Measurements from ENCODE around the gene EP300.
"Not testable (repeated sequence)": the region's sequence is repeated elsewhere in the genome, so short reads cannot be mapped to it uniquely, and the experiment has no call there.

Gene EP300

DNA sequence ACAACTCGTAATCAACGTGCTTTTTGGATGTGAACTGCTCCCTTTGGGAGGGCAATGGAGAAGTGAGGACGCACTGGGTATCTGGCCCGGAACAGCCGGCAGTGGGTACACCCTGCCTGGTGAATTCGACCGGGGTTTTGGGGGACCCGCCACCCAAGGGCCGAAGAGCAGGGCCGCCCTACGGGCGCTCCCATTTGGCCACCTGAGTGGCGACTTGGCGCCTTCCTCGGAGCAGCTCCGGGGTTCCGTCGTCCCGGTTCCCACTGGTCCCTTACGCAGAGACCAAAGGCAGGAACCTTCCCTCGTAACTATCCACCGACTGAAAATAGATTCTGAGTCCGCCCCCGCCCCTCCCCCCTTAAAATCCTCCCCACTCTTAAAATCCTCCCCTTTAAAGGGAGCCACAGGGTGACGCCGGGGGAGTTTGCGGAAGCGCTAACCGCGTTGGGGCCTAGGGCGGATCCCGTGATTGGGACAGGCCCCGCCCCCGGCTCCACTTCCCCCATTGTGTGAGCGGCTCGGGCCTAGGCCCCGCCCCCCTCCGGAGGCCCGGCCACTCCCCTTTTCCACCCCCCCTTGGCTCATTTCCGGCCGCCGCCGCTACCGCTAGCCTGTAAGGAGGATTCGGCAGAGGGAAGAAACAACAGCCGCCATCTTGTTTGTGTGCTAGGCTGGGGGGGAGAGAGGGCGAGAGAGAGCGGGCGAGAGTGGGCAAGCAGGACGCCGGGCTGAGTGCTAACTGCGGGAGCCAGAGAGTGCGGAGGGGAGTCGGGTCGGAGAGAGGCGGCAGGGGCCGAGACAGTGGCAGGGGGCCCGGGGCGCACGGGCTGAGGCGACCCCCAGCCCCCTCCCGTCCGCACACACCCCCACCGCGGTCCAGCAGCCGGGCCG lies 1.0 kb upstream of the EP300 start:
- peak; percentile 99 for DNase-seq

DNA sequence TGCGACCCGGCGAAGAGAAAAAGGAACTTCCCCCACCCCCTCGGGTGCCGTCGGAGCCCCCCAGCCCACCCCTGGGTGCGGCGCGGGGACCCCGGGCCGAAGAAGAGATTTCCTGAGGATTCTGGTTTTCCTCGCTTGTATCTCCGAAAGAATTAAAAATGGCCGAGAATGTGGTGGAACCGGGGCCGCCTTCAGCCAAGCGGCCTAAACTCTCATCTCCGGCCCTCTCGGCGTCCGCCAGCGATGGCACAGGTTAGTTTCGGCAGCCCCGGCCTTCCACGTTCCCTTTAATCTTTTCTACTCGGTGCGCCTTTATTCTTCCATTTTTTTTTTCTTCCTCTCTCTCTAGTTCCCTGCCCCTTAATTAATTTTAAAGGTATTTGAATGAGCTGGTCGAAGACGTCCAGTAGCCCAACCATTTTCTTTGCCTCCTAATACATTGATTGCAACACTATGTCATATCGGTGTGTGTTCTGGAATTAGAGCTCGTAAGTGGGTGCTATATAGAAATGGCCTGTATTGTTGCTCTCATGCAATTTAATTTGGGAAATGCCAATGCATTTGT lies 537 bp downstream of the EP300 start:
- DNase-seq: peak; percentile 30

DNA sequence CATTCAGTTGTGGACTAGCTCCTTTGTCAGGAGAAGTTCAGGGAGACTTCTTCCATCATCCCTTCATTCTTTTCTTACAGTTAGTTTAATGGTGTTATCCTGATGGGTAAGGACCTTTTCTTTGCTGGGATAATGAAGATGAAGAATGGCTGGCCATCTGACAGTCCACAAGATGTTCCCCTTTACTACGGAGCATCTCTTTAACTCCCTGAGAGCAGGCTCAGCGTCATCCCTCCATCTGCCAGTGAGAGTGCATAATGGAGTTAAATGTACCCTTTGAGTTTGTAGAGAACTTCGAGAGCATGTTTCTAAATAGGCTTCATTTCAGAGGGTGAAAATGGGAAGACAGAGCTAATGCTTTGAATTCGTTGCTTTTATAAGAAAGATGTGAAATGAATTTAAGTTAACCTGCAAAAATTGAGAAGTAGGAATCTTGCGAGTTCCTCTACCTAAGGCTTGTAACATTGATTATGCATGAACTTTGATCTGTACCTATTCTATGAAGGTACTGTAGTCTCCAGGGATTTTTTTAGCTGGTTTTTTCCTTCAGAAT lies 1.7 kb downstream of the EP300 start:
- DNase-seq: peak; percentile 34

DNA sequence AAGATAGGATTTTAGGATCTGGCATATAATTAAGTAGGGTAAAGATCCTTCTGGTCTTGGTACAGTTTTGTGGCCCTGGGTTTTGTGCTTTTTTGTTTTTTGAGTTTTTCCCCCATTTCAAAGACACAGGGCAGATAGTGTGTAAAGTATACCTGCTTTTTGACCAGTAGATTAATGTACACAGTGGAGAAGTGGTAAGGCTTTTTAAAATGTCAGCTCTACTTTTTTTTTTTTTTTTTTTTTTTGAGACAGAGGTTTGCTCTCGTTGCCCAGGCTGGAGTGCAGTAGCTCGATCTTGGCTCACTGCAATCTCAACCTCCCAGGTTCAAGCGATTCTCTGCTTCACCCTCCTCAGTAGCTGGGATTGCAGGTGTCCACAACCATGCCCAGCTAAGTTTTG lies 4.0 kb downstream of the EP300 start:
- no peak for DNase-seq

DNA sequence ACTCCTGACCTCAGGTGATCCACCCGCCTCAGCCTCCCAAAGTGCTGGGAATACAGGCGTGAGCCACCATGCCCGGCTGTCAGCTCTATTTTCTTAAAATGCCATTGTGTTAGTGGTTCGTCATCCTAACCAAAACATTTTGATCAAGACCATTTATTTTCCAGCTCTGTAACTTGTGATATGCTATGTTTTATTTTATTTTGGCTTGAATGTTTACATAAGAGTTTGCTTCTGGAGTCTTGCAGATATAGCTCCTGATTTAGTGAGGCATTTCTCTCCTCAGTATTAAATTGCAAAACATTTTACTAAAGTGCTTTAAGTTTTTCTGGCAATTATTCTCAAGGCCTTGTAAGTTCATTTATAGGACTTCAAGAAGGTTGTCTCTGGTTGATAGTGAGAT lies 4.4 kb downstream of the EP300 start:
- no peak for DNase-seq

DNA sequence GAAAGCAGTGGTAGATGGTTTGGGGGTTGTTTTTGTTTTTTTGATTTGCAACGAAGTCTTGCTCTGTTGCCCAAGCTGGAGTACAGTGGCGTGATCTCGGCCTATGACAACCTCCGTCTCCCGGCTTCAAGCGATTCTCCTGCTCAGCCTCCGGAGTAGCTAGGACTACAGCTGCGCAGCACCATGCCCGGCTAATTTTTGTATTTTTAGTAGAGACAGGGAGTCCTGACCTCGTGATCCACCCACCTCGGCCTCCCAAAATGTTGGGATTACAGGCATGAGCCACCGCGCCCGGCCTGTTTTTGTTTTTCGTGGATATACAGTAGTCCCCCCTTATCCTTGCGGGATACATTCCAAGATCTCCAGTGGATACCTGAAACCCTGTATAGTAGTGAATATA lies 6.6 kb downstream of the EP300 start:
- no peak for DNase-seq

DNA sequence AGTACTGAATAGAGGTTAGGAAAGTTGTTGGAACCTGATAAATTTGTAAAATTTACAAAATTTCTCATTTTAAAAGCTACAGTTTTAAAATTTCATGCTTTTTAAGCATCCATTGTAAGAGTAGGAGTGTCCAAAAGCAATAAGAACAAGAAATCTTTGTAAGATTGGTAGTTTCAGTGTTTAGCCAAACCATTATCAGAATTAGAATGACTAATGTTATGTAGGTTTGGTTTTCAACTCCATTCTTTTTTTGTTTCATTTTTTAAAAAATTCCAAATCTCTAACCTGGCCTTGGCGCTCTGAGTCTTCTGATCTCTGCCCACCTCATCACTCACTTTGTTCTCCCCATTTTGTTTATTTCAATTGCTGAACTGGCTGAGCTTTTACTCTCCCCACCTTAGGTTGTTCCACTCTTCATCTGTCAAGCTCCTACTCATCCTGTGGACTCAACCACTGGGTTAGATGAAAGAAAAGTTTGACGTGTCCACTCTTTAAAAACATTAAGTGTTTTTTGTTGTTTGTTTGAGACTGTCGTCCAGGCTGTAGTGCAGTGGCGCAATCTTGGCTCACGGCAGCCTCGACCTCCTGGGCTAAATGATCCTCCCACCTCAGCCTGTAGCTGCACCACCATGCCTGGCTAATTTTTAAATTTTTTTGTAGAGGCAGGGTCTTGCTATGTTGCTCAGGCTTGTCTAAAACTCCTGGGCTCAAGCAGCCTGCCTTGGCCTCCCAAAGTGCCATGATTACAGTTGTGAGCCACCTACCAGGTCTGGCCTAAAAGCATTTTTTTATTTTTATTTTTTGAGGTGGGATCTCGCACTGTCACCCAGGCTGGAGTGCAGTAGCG lies 14.0 kb downstream of the EP300 start:
- DNase-seq: no peak

DNA sequence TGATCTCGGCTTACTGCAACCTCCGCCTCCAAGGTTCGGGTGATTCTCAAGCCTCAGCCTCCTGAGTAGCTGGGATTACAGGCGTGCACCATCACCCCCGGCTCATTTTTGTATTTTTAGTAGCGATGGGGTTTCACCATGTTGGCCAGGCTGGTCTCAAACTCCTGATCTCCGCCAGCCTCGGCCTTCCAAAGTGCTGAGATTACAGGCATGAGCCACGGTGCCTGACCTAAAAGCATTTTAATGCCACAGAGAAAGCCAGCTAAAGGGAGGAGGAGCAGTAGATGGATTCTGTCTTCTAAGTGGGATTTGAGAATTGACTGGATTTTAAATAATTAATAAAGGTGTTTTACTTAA lies 14.6 kb downstream of the EP300 start:
- not testable (repeated sequence) for DNase-seq

DNA sequence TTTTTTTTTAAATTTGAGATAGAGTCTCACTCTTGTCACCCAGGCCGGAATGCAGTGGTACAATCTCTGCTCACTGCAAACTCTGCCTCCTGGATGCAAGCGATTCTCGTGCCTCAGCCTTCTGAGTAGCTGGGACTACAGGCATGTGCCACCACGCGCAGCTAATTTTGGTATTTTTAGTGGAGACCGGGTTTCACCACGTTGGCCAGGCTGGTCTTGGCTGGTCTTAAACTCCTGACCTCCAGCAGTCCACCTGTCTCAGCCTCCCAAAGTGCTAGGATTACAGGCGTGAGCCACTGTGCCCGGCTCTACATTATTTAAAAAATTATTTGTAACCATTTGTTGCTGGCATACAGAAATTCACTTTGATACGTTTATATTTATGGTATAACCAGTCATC lies 18.6 kb downstream of the EP300 start:
- no peak for DNase-seq

DNA sequence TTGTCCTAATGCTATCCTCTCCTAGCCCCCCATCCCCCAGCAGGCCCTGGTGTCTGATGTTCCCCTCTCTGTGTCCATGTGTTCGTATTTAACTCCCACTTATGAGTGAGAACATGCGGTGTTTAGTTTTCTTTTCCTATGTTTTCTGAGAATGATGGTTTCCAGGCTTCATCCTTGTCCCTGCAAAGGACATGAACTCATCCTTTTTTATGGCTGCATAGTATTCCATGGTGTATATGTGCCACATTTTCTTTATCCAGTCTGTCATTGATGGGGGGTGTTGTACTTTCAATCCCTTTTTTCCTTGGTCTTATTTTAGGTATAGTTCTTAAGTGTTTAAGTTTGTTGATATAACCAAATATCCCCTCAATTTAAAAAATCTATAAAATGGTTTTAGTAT lies 23.9 kb downstream of the EP300 start:
- DNase-seq: no peak

DNA sequence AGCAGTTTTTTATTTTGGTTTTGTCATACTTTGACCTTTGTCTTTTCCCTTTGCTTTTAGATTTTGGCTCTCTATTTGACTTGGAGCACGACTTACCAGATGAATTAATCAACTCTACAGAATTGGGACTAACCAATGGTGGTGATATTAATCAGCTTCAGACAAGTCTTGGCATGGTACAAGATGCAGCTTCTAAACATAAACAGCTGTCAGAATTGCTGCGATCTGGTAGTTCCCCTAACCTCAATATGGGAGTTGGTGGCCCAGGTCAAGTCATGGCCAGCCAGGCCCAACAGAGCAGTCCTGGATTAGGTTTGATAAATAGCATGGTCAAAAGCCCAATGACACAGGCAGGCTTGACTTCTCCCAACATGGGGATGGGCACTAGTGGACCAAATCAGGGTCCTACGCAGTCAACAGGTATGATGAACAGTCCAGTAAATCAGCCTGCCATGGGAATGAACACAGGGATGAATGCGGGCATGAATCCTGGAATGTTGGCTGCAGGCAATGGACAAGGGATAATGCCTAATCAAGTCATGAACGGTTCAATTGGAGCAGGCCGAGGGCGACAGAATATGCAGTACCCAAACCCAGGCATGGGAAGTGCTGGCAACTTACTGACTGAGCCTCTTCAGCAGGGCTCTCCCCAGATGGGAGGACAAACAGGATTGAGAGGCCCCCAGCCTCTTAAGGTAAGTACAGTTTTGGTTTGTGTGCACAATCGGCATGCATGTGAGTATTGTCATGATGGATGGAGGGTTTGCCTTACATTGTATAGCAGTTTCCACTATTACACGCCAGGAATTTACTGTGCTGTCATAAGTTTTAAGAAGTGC lies 25.0 kb downstream of the EP300 start:
- DNase-seq: no peak

DNA sequence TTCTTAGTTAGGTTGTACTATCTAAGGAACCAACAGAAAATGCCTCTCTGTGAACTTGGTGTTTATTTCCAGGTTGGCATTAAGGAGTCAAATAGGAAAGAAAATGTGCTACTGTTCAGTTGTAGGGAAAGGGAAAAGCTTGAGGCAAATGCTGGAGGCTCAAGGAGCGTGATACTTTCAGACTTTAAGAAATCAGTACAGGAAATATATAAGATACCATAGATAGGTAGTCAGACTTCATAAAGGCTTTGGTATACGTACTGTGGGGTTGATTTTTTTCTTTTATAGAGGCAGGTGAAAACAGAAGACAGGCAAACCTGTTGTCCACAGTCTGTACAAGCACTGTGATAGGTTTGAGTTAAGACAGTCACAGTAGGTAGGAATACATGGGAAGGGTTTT lies 30.8 kb downstream of the EP300 start:
- DNase-seq: no peak

DNA sequence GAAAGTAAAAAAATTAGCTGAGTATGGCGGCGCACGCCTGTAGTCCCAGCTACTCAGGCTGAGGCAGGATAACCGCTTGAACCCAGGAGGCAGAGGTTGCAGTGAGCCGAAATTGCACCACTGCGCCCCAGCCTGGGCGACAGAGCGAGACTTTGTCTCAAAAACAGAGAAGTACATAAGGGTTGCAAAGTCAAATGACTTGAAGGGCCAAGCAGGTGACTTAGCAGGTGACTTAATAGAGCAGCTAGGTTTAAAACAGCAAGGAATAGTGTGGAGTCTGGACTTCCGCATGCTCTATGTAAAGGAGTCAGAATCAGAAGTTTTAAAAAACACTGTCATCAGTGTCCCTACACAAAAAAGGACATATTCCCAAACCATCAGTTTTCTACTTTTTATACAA lies 31.7 kb downstream of the EP300 start:
- DNase-seq: no peak

DNA sequence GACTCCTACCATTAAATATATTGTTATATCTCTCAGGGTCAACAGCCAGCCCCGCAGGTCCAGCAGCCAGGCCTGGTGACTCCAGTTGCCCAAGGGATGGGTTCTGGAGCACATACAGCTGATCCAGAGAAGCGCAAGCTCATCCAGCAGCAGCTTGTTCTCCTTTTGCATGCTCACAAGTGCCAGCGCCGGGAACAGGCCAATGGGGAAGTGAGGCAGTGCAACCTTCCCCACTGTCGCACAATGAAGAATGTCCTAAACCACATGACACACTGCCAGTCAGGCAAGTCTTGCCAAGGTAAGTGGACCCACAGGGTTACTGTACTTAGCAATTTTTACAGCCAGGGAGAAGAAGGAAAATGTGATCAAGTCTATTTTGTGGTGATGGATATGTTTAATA lies 35.1 kb downstream of the EP300 start:
- DNase-seq: no peak

DNA sequence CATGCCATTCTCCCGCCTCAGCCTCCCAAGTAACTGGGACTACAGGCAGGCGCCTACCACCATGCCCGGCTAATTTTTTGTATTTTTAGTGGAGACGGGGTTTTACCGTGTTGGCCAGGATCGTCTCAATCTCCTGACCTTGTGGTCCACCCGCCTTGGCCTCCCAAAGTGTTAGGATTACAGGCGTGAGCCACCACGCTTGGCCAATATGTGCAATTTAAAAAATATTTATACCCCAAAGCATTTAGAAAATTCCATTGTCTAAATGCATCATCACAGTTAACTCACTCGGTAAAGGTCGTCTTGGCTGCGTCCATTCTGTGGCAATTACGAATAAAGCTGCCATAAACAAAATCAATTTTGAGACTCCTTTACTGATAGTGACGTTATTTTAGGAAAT lies 36.2 kb downstream of the EP300 start:
- DNase-seq: no peak

DNA sequence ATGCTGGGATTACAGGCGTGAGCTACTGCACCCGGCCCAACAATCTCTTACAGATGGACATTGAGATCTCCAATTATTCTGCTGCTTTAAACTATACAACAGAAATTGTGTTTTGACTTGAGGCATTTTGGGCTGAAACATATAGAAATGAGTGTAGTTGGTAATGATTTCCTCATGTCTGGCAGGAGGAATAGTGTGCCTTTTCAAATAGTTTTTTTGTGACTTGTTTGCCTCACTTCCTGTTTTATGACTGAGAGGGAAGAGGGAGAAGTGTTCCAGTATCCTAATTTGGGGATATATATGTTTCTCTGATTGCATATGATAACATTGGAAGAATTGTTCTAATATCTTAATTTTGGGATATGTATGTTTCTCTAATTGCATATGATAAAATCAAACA lies 40.2 kb downstream of the EP300 start:
- no peak for DNase-seq

DNA sequence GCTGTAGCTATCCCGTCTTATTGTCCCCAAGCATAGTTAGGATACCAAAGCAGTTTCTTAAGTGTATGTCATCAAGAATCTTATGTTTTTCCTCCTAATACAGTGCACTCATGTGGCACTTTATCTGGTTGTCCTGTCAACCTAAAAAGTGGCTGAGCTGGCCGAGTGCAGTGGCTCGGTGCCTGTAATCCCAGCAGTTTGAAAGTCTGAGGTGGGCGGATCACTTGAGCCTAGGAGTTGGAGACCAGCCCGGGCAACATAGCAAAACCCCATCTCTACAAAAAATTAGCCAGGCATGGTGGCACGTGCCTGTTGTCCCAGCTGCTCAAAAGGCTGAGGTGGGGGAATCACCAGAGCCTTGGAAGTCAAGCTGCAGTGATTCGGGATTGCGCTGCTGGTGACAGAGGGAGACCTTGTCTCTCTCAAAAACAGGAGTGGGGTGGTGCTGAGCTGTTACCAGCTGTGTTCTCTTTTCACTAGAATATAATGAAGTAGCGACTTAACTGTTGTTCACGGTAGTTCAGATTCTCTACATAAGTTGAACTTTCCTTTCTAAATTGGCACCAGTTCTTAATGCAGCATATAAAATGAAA lies 48.1 kb downstream of the EP300 start:
- DNase-seq: no peak

DNA sequence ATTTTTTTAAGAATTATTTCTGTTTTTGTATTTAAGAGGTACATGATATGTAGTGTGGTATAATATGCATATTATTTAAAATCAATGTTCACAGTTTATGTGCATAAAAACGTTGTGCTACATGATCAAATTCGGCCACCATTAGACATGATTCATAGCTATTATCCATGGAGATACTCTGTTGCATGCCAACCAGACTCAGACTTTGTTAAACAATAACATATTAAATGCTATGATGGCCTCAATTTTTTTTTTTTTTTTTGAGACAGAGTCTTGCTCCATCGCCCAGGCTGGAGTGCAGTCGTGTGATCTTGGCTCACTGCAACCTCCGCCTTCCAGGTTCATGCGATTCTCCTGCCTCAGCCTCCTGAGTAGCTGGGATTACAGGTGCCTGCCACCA lies 53.5 kb downstream of the EP300 start:
- not testable (repeated sequence) for DNase-seq

DNA sequence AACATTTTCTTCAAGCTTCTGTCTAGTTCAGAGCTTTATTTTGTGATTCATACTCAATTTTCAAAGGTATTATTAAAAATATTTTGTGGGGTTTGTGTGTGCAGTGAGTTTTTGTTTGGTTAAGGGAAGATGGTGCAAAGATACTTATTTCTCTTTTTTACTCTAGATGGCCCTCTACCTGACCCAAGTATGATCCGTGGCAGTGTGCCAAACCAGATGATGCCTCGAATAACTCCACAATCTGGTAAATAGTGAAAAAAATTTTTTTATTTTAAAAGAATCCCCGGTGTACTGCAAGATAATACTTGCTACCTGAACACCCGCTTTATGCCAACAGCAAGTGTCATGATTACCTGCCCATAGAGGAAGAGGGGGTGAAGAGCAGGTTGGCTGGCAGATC lies 54.2 kb downstream of the EP300 start:
- DNase-seq: no peak

DNA sequence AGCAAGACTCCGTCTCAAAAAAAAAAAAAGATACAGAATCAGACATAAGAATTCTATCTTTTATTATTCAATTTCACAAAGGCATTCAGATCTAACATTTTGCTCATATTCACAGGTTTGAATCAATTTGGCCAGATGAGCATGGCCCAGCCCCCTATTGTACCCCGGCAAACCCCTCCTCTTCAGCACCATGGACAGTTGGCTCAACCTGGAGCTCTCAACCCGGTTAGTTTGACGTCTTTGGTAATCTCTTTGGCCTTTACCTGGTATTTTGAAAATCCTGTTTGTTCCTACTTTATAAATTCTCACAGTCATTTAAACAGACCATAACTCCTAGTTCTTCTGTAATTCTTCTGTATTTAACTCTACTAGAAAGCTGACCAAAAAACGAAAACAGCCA lies 55.3 kb downstream of the EP300 start:
- DNase-seq: no peak

DNA sequence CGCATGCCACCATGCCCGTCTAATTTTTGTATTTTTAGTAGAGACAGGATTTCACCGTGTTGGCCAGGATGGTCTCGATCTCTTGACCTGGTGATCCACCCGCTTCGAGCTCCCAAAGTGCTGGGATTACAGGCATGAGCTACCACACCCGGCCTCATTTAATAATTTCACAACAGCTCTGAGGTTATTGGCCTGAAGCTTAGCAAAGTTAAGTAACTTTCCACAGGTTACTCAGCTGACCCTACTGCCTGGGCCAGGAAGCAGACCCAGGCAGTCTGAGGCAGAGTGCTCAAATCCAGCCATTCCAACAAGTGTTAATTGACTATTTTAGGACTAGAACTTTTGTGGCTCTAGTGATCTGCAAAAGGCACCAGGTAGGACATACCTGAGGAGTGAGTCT lies 60.5 kb downstream of the EP300 start:
- no peak for DNase-seq

DNA sequence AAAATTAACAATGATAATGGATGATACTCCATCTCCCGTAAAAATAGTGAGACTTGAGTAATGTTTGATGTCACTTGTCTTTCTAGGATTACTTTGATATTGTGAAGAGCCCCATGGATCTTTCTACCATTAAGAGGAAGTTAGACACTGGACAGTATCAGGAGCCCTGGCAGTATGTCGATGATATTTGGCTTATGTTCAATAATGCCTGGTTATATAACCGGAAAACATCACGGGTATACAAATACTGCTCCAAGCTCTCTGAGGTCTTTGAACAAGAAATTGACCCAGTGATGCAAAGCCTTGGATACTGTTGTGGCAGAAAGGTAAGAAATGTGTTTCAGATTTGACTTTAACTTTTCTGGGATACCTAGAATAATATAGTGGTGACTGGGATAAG lies 64.7 kb downstream of the EP300 start:
- no peak for DNase-seq
